ENCODE measurements around the gene HMGCLL1.

HMGCLL1 gene

GRCh38 chr6:55438203-55438602 is 140.8 kb downstream of the HMGCLL1 start:
- DNase-seq: no peak

DNA sequence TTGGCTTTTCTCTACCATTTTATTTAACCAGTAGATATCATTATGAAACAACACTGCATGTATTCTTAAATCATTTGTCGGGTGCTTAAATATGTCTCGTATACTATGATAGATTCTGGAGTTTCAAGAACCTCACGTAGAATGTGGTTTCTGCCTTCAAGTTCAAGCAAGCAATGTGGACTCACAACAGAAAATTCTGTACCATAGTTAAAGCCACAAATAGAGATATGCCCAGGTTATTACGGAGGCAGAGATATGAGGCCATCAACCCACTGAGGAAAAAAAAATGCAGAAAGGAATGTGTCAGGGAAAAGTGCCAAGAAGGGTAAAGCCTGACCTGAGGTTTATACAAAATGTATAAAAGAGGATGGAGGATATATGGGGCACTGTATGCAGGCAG is 141.9 kb downstream of the HMGCLL1 start:
- no peak for DNase-seq

- no peak for DNase-seq
These were observed 145.4 kb downstream of the HMGCLL1 start for GRCh38 chr6:55433446-55434130.

DNA sequence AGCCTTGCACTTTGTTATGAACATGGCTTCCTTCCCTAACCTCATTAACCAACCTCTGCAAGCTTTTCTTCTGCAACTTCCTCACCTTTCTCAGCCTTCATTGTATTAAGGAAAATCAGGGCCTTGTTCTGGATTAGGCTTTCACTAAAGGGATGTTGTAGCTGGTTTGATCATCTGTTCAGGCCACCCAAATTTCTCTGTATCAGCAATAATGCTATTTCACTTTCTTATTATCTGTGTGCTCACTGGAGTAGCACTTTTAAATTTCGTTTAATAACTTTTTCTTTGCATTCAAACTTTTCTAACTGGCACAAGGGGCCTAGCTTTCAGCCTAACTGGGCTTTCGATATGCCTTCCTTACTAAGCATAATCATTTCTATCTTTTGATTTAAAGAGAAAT is 155.1 kb downstream of the HMGCLL1 start:
- no peak for DNase-seq

- DNase-seq: no peak
These were observed 168.3 kb downstream of the HMGCLL1 start for GRCh38 chr6:55410674-55411073.

DNA sequence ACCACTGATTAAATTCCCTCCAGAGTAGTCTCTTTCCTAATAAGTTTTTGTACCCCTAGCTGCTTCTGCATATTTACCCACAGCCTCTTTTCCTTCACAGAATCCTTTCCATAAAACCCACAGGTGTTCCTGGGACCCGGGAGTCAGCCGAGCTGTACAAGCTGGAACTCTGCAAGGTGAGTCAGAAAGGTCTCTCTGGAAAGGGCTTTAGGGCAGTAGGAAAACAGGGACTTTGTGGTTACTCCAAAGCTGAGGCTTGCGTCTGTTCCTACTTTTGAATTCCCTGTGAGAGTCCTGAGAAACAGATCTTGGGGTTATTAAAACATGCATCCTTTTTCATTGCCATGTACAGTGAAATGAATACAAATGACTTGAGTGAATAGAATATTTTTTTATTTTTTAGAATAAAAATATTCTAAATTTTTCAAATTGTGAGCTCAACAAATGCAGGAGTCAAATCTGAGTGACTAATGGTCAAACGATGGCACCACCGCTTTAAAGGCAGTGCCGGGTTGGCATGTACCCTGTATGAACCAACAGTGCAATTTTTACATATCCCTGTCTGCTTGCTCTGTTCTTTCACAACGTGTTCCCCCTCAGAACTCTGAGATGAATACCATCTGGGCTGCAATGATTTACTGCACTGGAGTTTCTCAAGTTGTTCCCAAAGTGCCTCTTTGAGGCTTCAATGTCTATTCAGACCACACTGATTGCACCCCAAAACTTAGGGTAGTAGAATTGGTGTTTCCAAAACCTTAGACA is 173.3 kb downstream of the HMGCLL1 start:
- no peak for DNase-seq

GRCh38 chr6:55399351-55399750 is 179.6 kb downstream of the HMGCLL1 start:
- DNase-seq: no peak

- no peak for DNase-seq
These were observed 181.0 kb downstream of the HMGCLL1 start for GRCh38 chr6:55397986-55398385.

GRCh38 chr6:55395871-55396270 is 183.1 kb downstream of the HMGCLL1 start:
- no peak for DNase-seq

DNA sequence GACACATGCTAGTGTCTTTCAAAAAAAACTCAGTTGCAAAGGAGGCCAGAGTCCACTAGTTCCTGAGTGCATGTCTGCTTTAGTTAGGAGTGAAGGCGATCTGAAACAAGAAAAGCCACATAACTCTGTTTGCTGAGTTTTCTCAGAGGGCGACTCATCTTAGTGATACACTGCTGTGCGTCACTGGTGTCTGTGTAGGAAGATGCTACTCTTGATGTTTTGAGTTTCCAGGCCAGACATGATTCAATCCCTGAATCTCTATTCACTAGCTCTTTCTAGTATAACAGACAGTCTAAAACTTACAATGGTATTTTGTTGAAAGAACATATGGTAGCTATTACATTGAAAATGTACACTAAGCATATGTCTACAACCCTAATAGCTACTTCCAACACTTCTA is 190.8 kb downstream of the HMGCLL1 start:
- DNase-seq: no peak
